ENCODE results near the gene NADSYN1. TPM values are rescaled to one million over a fixed set of nuclear protein-coding genes. Genes with fewer than 3 reads are reported as not detected.

Gene NADSYN1
- total and polyA plus RNA-seq, 2 experiments from 2014 or later = 35.6 to 54.9 TPM

GRCh38 chr11:71498091-71498490 lies 45.1 kb downstream of the NADSYN1 start:
- Histone ChIP-seq H3K27ac (ENCODE audit: low read depth) (no peak overlapping the region), H3K79me2 (replicated peaks; ENCODE audit: insufficient read depth) (no peaks in the 10 kb centered on the region), H3K4me1 (ENCODE audit: insufficient read depth) (no peaks in the 10 kb centered on the region), H3K27me3 (ENCODE audit: insufficient read depth) (no peaks in the 10 kb centered on the region), H3K4me2 (no peak overlapping the region), H3F3A (replicated peaks; ENCODE audit: low read depth) (no peaks in the 10 kb centered on the region), H3K9me2 (ENCODE audit: insufficient read depth) (no peaks in the 10 kb centered on the region), H4K20me1 (replicated peaks; ENCODE audit: insufficient read depth) (no peaks in the 10 kb centered on the region; the same call in 1 of the 2 replicates), H3K36me3 (ENCODE audit: insufficient read depth) (peaks cover 8% of the 10 kb centered on the region; the same call in 1 of the 2 replicates), H3K4me3 (no peak overlapping the region), H2AFZ (no peak overlapping the region)
- Mint-ChIP-seq H3K27me3 (ENCODE audit: insufficient read depth, low read depth, poor library complexity) (peaks cover 5% of the 10 kb centered on the region), H3K4me3 (no peak overlapping the region), H3K27ac (no peak overlapping the region), H3K9me3 (0 out of 3 replicates have a peak, but pooled peaks cover 3% of the 10 kb centered on the region), H3K4me1 (no peaks in the 10 kb centered on the region), H3K36me3 (ENCODE audit: low read depth) (peaks cover 41% of the 10 kb centered on the region)
- ATAC-seq (no peak), DNase-seq (ENCODE audit: low spot score) (no peak)
- TF ChIP-seq ZNF462 (CRISPR knock-in tag; IDR thresholded peaks at IDR 0.05) (no peak), STAT1 (IDR thresholded peaks at IDR 0.05; ENCODE audit: unreplicated experiment) (no peak), EZH2phosphoT487 (IDR thresholded peaks at IDR 0.05; ENCODE audit: unreplicated experiment) (no peak), ETS1 (IDR thresholded peaks at IDR 0.05) (no peak)

- Mint-ChIP-seq H3K36me3 (ENCODE audit: low read depth) (peaks cover 41% of the 10 kb centered on the region), H3K27ac (no peak overlapping the region), H3K4me3 (no peak overlapping the region)
- TF ChIP-seq STAT1 (IDR thresholded peaks at IDR 0.05; ENCODE audit: unreplicated experiment) (no peak), ETS1 (IDR thresholded peaks at IDR 0.05) (no peak), EZH2phosphoT487 (IDR thresholded peaks at IDR 0.05; ENCODE audit: unreplicated experiment) (no peak), CTCF (conservative IDR thresholded peaks at IDR 0.05; ENCODE audit: low read depth in 2 of 2) (no peak), NANOG (IDR thresholded peaks at IDR 0.05; ENCODE audit: borderline replicate concordance) (no peak), EZH2 (IDR thresholded peaks at IDR 0.05; ENCODE audit: low read depth, unreplicated experiment) (no peak), POLR2AphosphoS5 (IDR thresholded peaks at IDR 0.05; ENCODE audit: low read depth) (no peak), ZNF114 (CRISPR knock-in tag; IDR thresholded peaks at IDR 0.05) (no peak)
Observed at GRCh38 chr11:71499125-71499524, 46.1 kb downstream of the NADSYN1 start.

More at GRCh38 chr11:71499125-71499524, 46.1 kb downstream of the NADSYN1 start:
- Histone ChIP-seq H3K36me3 (ENCODE audit: insufficient read depth) (peaks cover 8% of the 10 kb centered on the region; the same call in 1 of the 2 replicates), H2AFZ (no peak overlapping the region), H3K27me3 (ENCODE audit: insufficient read depth) (no peaks in the 10 kb centered on the region), H3K27ac (ENCODE audit: low read depth) (no peak overlapping the region), H3K4me1 (ENCODE audit: insufficient read depth) (no peaks in the 10 kb centered on the region), H4K20me1 (replicated peaks; ENCODE audit: insufficient read depth) (no peaks in the 10 kb centered on the region; the same call in 1 of the 2 replicates), H3K4me3 (no peak overlapping the region), H3K79me2 (replicated peaks; ENCODE audit: insufficient read depth) (no peaks in the 10 kb centered on the region), H3K4me2 (no peak overlapping the region), H3F3A (replicated peaks; ENCODE audit: low read depth) (no peaks in the 10 kb centered on the region), H3K9me2 (ENCODE audit: insufficient read depth) (no peaks in the 10 kb centered on the region)
- H3K27me3 Mint-ChIP-seq (ENCODE audit: insufficient read depth, low read depth, poor library complexity) = peaks cover 5% of the 10 kb centered on the region
- ATAC-seq (no peak), DNase-seq (ENCODE audit: low spot score) (no peak)
- H3K4me1 Mint-ChIP-seq = 0 out of 3 replicates have a peak, but pooled peaks cover 2% of the 10 kb centered on the region
- H3K9me3 Mint-ChIP-seq = 0 out of 3 replicates have a peak, but pooled peaks cover 3% of the 10 kb centered on the region

Data from GM23338 (cell line).